A549 (cell line): ENCODE results near the gene C2orf80.

Experiments
- CEBPB ChIP-seq, 2 experiments: fragments of >200 bp in 1 of 2; sonication (Bioruptor Twin) in 1 of 2; formaldehyde crosslinking in 1 of 2; IDR thresholded peaks; 2 replicates each; pipeline ENCODE4 v1.6.1; 2012 to 2016
- POLR2A ChIP-seq: IDR thresholded peaks from 2 replicates; pipeline ENCODE4 v1.6.1; 2012; ENCODE audit warnings: mild to moderate bottlenecking, low read length
- RAD21 ChIP-seq, 2 experiments: fragments of >200 bp in 1 of 2; sonication (Bioruptor Twin) in 1 of 2; formaldehyde crosslinking in 1 of 2; IDR thresholded peaks in 1 of 2; conservative IDR thresholded peaks in 1 of 2; 2 replicates in 1 of 2; 3 replicates in 1 of 2; pipeline ENCODE4 v1.6.1; 2012 to 2018; ENCODE audit warnings: inconsistent platforms in 1 of 2

GRCh38 chr2:208128136-208128535 lies 61.7 kb downstream of the C2orf80 start:
- TF ChIP-seq CEBPB (IDR thresholded peaks at IDR 0.05) (no peak), POLR2A (no peak), RAD21 (conservative IDR thresholded peaks at IDR 0.05 in 1 of 2, IDR thresholded peaks at IDR 0.05 in 1 of 2) (no peak)
